Heart left ventricle (tissue), 13 donors: ENCODE measurements around the gene SEMA5B.

ENCODE experiments used
- POLR2A ChIP-seq, 2 donors: fragments of 450-650 bp; IDR thresholded peaks; one replicate each; pipeline ENCODE4 v1.6.1; 2017; ENCODE audit warnings: antibody characterized with exemption in 2 of 2, mild to moderate bottlenecking in 2 of 2, moderate library complexity in 2 of 2
- TF ChIP-seq, protein P1 (sequence below), 12 donors: fragments of 200-600 bp; sonication (generic) in 4 of 12; IDR thresholded peaks; one replicate each; pipeline versions ENCODE4 v1.5.0 to v1.8.0; 2018 to 2022; ENCODE audit warnings: antibody characterized with exemption in 12 of 12, mild to moderate bottlenecking in 5 of 12
- donor health status: ischemic (EF 13 %, LVEDD 7.1; RV severe dilation, severe dysfunction).
- donor health status: DM: no; HTN: yes; CAD: no.
- donor health status: DM: no; HTN: no; CAD: no.
- donor health status: ischemic (EF 25% LVEDD 6.9; RV normal size, moderate dysfunction).
- donor health status: ischemic (EF 25% LVEDD 5.7; RV mildly dilated, moderate dysfunction).
- donor health status: ischemic (EF 35%, LVEDD 5.7; RV mildly dilated, moderate dysfunction).
- donor health status: nonischemic (EF 11% LVEDD 7.7; RV severe dilation, severe dysfunction).
- donor health status: DM: yes; HTN: yes; CAD: no.
- donor health status: PGD.
- donor health status: ischemic (EF 29% LVEDD 5.4; RV normal size, mild dysfunction).
- donor health status: nonischemic (EF 23%, LVEDD 6.1; RV moderate dilation, normal function).

- TF ChIP-seq, protein P1, sequence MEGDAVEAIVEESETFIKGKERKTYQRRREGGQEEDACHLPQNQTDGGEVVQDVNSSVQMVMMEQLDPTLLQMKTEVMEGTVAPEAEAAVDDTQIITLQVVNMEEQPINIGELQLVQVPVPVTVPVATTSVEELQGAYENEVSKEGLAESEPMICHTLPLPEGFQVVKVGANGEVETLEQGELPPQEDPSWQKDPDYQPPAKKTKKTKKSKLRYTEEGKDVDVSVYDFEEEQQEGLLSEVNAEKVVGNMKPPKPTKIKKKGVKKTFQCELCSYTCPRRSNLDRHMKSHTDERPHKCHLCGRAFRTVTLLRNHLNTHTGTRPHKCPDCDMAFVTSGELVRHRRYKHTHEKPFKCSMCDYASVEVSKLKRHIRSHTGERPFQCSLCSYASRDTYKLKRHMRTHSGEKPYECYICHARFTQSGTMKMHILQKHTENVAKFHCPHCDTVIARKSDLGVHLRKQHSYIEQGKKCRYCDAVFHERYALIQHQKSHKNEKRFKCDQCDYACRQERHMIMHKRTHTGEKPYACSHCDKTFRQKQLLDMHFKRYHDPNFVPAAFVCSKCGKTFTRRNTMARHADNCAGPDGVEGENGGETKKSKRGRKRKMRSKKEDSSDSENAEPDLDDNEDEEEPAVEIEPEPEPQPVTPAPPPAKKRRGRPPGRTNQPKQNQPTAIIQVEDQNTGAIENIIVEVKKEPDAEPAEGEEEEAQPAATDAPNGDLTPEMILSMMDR (IDR thresholded peaks at IDR 0.05), result no peak
- TF ChIP-seq POLR2A (IDR thresholded peaks at IDR 0.05), result no peak
These were observed 9.4 kb upstream of the SEMA5B start for GRCh38 chr3:123037015-123037375.
